K562 (cell line): ENCODE results near the gene FSTL4. TPM values are rescaled to one million over a fixed set of nuclear protein-coding genes. Genes with fewer than 3 reads are reported as not detected.

ENCODE experiments used
- BHLHE40 ChIP-seq: IDR thresholded peaks from 2 replicates; pipeline ENCODE4 v1.6.1; 2011; ENCODE audit warnings: low read length, improper control_type of control experiment
- NBN ChIP-seq: fragments of 450-650 bp; IDR thresholded peaks from 2 replicates; pipeline ENCODE4 v1.6.1; 2016; ENCODE audit warnings: low read depth, mild to moderate bottlenecking
- STAT5B ChIP-seq: fragments of 250-450 bp; sonication (Bioruptor Pico); IDR thresholded peaks from 2 replicates; pipeline ENCODE4 v1.8.0; 2021; ENCODE audit warnings: mild to moderate bottlenecking, inconsistent platforms
- ZFP1 ChIP-seq: fragments of 450-650 bp; formaldehyde crosslinking; IDR thresholded peaks from 2 replicates; pipeline ENCODE4 v1.4.0; 2020; ENCODE audit warnings: mild to moderate bottlenecking, mixed read lengths
- polyA plus RNA-seq, 8 experiments: library from polyadenylated mRNA; depleted of rRNA in 4 of 8; stranded (reverse) in 5 of 8; unstranded in 3 of 8; fragments of >200 nt; fragmentation: Nextera tagmentation in 2 of 8; fragmentation: Illumina TruSeq in 1 of 8; extraction: Ambion mirVana in 2 of 8; extraction: Trizol in 1 of 8; gene quantifications; 2 replicates each; pipeline versions ENCODE4 v1.2.1 to v1.2.3, GENCODE V29; 2011 to 2014; ENCODE audit warnings: inconsistent platforms in 1 of 8, missing spikeins in 1 of 8
- total RNA-seq, 7 experiments: library from RNA; depleted of rRNA in 6 of 7; stranded (reverse); fragments of >200 nt in 6 of 7; fragmentation: Illumina TruSeq in 2 of 7; extraction: Trizol in 2 of 7; gene quantifications; 2 replicates each; pipeline versions ENCODE4 v1.2.1 to v1.2.3, GENCODE V29; 2011 to 2021; ENCODE audit warnings: low replicate concordance in 1 of 7
- TF ChIP-seq, protein P1 (sequence below), 2 experiments: fragments of 450-650 bp; IDR thresholded peaks; 2 replicates each; pipeline ENCODE4 v1.6.1; 2018; ENCODE audit warnings: mild to moderate bottlenecking in 2 of 2, low read depth in 1 of 2; ENCODE audit not compliant: partially characterized antibody in 2 of 2
- TF ChIP-seq, protein P2 (sequence below): fragments of 250-450 bp; sonication (Bioruptor Pico); IDR thresholded peaks from 2 replicates; pipeline ENCODE4 v1.5.1; 2021; ENCODE audit warnings: mild to moderate bottlenecking

The FSTL4 gene
- total and polyA plus RNA-seq, 9 of the 15 experiments (the other 6 are each of a cell fraction or from before 2014, with no cell fraction given), result 0.08 to 0.18 (median 0.10) TPM; not detected in 5

DNA sequence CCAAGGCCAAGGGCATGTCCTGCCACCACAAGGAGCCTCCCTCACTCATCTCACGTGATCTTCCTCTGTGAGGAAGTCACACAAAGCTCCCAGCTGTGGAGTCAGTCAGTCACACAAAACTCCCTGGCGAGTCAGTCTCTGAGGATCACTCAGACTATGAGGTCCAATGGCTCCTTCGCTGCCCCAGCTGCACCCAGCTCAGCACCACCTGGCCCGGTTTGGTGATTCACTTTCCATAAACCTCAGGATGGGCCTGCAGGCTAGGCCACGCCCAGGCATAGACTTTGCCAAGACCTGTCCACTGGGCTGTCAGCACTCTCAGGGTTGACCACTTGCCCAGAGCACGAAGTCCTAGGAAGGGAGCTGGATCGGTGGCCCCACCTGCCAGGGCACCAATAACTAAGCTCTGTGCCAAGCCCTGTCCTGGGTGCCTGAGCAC is 326.7 kb downstream of the FSTL4 start (continued):
- TF ChIP-seq, protein P1, sequence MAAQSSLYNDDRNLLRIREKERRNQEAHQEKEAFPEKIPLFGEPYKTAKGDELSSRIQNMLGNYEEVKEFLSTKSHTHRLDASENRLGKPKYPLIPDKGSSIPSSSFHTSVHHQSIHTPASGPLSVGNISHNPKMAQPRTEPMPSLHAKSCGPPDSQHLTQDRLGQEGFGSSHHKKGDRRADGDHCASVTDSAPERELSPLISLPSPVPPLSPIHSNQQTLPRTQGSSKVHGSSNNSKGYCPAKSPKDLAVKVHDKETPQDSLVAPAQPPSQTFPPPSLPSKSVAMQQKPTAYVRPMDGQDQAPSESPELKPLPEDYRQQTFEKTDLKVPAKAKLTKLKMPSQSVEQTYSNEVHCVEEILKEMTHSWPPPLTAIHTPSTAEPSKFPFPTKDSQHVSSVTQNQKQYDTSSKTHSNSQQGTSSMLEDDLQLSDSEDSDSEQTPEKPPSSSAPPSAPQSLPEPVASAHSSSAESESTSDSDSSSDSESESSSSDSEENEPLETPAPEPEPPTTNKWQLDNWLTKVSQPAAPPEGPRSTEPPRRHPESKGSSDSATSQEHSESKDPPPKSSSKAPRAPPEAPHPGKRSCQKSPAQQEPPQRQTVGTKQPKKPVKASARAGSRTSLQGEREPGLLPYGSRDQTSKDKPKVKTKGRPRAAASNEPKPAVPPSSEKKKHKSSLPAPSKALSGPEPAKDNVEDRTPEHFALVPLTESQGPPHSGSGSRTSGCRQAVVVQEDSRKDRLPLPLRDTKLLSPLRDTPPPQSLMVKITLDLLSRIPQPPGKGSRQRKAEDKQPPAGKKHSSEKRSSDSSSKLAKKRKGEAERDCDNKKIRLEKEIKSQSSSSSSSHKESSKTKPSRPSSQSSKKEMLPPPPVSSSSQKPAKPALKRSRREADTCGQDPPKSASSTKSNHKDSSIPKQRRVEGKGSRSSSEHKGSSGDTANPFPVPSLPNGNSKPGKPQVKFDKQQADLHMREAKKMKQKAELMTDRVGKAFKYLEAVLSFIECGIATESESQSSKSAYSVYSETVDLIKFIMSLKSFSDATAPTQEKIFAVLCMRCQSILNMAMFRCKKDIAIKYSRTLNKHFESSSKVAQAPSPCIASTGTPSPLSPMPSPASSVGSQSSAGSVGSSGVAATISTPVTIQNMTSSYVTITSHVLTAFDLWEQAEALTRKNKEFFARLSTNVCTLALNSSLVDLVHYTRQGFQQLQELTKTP (IDR thresholded peaks at IDR 0.05; ENCODE audit: low read depth in 1 of 2, partially characterized antibody in 2 of 2), result no peak
- TF ChIP-seq, protein P2, sequence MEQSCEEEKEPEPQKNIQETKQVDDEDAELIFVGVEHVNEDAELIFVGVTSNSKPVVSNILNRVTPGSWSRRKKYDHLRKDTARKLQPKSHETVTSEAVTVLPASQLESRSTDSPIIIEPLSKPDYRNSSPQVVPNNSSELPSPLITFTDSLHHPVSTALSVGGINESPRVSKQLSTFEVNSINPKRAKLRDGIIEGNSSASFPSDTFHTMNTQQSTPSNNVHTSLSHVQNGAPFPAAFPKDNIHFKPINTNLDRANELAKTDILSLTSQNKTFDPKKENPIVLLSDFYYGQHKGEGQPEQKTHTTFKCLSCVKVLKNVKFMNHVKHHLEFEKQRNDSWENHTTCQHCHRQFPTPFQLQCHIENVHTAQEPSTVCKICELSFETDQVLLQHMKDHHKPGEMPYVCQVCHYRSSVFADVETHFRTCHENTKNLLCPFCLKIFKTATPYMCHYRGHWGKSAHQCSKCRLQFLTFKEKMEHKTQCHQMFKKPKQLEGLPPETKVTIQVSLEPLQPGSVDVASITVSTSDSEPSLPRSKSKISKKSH (CRISPR knock-in tag), result no peak
- TF ChIP-seq STAT5B (CRISPR knock-in tag) (no peak), NBN (no peak), ZFP1 (CRISPR knock-in tag) (no peak), BHLHE40 (peak; percentile 69)
